ENCODE data around the gene FOXL2NB. TPM values are rescaled to one million over a fixed set of nuclear protein-coding genes. Genes with fewer than 3 reads are reported as not detected.

FOXL2NB gene
- polyA plus RNA-seq, 5 donors, result 0.04 to 0.08 (median 0.05) TPM; not detected in 1

DNA sequence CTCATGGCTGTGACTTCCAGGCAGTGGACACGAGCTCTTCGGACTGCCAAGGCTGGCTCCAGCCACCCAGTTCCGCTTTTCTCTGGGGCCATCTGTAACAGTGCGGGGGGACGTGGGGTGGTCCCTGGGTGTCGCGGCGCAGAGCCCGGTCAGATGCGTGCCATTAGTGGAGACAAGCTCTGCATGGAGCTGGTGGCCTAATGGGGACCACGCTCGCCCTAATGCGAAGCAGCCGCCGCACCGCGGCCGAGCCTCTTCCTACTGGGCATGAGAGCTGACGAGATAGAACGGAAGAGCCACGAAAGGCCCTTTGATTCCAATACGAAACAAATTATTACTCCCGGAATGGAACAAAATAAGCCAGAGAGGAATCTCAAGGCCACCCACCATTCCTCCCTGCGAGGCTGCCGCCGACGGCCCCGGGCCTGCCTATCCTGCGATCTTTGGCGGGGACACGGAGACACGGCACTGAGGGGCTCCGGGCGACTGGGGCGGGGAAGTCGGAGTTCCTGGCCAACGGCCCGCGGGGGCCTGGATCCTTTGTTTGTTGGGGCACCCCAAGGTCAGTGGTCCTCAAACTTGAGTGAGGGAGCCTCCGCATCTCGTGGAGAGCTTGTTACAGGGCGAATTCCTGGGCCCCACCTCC is 18.2 kb upstream of the FOXL2NB start:
- no peak for DNase-seq

DNA sequence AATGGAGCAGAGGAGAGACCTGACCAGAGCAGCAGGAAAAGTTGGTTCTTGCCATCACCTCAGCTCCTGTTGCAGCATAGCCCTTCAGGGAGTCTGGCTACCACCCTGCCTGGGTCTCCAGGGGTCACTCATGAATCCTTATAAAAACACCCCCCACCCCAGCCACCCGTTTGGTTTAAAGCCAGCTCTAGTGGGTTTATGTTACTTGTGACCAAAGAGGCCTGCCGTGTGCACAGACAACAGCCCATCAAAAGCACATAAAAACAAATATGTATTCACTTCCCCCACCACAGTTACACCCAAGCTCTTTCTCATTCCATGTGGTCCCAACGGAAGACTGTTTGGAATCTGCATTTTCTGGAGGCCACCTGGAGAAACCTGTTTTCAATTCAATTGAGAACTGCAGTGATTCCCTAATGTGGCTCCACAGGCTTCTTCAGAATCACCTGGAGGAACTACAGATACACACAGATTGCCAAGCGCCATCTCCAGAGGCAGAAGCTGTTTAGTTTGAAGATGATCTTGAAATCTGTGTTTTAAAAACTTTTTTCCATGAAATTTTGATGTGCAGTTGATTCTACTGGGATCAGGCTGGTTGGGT is 13.8 kb upstream of the FOXL2NB start:
- no peak for DNase-seq

GRCh38 chr3:138933981-138934691 is 12.9 kb upstream of the FOXL2NB start:
- DNase-seq, result no peak

DNA sequence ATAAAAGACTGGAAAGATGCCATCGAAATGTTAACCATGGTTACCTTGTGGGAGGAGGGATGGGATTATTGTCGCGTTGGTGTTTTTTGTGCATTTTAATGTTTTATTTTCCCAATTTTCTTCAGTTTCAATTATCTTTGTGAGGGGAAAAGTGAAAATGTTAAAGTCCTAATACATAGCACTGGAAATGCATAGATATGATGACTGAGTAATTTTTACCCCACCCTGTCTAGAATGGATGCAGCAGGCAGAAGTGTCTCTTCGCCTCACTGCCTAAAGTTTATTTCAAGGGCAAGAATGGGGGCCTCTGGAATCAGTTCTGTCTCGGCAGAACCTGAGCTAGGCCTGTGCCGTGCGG is 11.5 kb upstream of the FOXL2NB start:
- DNase-seq, result no peak

GRCh38 chr3:138935863-138936740 is 10.9 kb upstream of the FOXL2NB start:
- no peak for DNase-seq

- no peak for DNase-seq
Measured at GRCh38 chr3:138936741-138937689, 10.0 kb upstream of the FOXL2NB start.

GRCh38 chr3:138937690-138938055 is 9.3 kb upstream of the FOXL2NB start:
- DNase-seq, result no peak

DNA sequence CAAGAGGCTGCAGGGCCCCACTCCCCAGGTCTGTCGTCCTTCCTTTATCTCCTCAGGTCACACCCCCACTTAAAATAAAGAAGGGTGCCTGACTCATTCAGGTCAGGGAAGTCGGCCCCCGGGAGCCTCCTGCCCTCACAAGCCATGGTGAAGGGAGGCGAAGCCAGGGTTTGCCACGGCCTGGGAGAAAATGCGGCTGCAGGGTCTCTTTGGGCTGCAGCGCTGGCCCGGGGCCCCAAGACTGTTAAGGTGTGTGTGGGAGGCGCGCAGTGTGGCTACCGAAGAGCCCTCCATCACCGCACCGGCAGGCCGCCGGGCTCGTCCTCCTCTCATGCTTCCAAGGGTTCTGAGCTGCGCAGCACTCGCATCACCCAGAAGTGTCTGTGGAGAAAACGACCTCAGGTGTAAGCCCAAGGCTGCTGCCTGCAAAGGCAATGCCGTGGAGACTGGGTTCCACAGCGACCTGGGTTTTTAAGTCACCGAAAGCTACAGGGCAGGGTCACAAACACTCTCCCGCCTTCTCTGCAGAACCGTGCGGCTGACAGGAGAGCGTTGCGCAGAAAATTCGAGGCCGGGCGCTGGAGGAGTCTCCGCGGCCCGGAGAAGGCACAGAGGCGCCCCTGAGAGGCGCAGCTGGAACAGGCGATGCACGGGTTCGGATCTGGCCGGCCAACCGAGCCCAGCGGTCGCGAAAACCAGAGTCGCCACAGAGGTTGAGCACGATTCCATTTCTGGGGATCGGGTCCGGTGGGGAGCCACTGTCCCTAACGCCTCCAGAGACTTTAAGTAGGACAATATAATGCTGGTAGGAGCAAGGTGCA is 8.8 kb upstream of the FOXL2NB start:
- DNase-seq, result no peak

GRCh38 chr3:138938877-138939560 is 8.0 kb upstream of the FOXL2NB start:
- no peak for DNase-seq

GRCh38 chr3:138939561-138940241 is 7.3 kb upstream of the FOXL2NB start:
- DNase-seq, result no peak

GRCh38 chr3:138940446-138940845 is 6.6 kb upstream of the FOXL2NB start:
- no peak for DNase-seq

DNA sequence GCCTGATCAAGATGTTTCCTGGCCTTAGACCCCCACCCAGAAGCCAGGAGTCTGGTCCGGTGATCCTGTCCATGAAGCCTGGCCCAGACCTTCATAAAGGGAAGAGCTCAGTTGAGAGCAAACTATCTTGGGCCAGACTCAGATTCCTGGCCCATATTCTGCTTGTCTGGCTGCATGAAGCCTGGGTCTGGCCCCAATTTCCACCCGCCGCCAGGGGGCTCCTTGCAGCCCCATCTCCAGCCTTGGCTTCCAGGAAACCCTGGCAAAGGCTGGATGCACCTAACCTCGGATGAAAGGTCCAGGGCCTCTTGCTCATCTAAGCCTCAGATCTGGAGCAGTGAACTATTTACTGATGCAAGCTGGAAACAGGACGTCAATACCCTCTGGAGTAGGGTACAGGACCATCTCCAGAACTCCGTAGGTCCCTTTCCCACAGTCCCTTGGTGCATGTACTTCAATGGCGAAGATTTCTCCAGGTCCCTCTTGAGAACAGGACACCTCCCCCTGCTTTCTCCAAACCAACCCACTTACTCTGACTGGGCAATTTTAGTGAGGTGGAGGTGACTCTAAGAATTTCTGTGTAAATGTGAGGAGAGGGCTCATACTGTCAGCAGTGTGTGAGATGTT is 5.6 kb upstream of the FOXL2NB start:
- no peak for DNase-seq

- no peak for DNase-seq
Measured at GRCh38 chr3:138942271-138942670, 4.7 kb upstream of the FOXL2NB start.

DNA sequence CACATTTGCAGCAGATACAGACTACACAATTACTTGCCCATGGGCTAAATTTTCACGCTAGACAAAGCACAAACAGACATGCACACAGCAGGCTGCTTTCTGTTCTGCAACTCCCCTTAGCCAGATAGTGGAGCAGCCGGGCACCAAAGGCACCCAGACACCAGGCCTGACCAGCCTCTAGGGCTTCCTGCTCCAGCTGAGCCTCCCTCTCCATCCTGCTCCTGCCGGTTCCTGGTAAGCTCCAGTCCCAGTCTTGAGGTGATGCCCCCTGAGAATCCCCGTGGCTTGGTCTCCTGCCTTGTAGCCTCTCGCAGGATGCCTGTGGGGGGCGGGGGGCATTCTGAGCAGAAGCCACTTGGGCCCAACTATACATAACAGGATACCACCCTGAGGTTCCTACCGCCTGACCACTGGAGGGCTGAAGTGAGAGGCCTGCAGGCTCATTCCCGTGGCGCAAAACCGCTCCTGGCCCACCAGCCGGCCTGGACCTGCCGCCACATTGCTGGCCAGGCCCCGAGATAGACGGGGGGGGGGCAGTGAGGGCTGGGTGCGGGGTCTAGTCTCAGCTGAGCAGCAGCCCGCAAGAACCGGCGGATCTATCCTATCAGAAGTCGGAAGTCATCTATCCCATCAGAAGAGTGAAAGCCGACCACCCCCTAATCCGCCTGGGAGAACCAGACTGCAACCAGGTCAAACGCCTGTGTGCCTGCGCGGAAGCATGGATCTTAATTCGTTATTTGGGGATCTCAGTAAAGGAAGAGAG is 4.0 kb upstream of the FOXL2NB start:
- no peak for DNase-seq

DNA sequence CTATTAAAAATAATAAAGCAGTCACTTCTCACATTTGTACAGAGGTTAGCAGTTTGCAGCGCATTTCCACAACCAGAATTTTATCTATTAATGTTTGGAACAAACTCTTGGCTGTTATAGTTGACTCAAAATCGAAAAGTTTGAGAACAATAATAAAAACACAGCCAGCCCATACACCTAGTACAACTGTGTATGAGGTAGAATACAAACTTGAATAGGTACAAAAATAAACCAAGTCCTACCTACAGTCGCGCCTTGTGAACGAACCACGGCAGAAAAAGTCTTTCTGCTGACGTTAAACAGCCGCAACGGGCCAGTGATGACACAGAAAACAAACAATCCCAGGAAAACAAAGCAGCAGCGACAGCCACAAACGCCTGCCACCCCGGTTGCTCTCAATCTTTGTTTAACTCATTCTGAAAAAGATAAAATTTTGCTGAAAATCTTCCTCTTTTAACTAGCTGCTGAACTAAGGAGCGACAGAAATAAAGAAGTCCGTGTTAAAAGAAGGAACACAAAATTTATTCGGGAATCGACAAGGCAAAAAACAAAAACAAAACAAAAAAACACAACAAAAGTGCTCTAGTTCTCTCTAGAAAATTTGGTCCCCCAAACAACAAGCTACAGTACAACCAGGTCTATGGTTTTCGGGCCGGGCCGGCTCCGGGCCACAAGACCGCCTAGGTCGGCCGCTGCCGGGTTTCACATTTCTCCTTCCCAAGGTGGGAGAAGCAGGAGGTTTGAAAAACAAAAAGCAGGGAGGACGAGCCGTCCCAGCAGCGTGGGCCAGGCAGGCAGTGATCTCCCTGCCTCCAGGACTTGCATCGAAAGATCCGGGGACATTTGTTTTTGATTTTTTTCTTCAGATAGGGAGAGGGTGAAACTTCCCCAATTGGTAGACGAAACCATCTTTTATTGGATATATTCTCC is 3.0 kb upstream of the FOXL2NB start:
- peak in 1 of 2 donors; percentile 49 for DNase-seq

GRCh38 chr3:138944654-138944928 is 2.4 kb upstream of the FOXL2NB start:
- DNase-seq, result no peak
